ENCODE data around the gene MBLAC1.
A peak's percentile ranks its signal among the peaks of the same experiment; 100 is the strongest.

Gene MBLAC1

GRCh38 chr7:100173806-100174495 is 47.2 kb downstream of the MBLAC1 start:
- DNase-seq: no peak

- no peak for DNase-seq
These were observed 47.8 kb downstream of the MBLAC1 start for GRCh38 chr7:100174582-100174981.

GRCh38 chr7:100175296-100175935 is 48.6 kb downstream of the MBLAC1 start:
- DNase-seq: no peak

DNA sequence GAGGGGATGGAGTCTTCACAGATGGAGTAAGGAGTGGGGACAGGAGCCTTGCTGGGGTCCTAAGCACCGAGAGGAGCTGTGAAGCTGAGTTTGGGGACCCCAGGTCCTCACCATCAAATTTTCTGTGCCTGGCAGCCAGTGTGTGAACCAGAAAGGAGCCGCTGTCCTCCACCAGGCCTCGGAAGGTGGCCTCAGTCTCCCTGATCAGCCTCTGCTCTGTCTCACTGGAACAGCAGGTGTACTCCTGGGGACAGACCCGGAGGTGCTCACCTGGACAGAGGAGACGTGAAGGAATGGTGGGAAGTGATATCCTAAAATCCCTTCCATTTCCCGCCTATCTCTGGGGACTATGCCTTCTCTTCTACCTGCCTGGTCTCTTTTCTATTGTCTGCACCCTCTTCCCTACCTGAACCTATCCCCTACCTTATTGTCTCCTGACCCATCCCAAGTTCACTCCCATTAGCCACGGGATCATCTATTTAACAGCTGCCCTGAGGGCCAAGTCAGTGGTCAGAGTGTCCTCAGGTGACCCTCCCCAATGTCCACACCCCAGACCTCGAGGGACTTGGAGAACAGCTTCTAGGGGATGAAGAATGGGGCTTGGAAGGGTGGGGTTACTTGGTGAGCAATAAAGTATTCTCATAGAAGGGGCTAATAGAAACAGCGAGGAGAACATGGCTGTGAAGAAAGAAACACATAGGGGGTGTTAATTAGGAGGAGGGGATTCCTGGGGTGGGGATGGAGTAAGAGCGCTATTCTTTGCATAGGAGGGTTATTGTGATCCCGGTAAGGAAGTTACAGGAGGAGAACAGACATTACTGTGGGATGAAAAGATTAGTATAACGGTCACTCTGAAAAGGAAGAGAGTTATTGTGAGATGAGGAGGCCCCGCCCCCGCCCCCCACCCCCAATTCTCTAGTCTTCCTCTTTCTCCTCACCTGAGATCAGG is 49.6 kb downstream of the MBLAC1 start:
- no peak for DNase-seq

GRCh38 chr7:100177045-100178001 is 50.6 kb downstream of the MBLAC1 start, which contains the start of the genes GPC2 and STAG3:
Gene GPC2, minus strand, starts transcription at chr7:100177381. Its CDS starts 182 bp downstream, at chr7:100177199.
Gene STAG3, plus strand, starts transcription at chr7:100177918. Its CDS starts 2,639 bp downstream, at chr7:100180557.
- peak; percentile 99 for DNase-seq

Measured in activated CD8-positive, alpha-beta memory T cell treated with anti-CD3 and anti-CD28 coated beads, Interleukin-2, amount 50 U/mL, for 48 hours (primary cell).